Upper lobe of left lung (tissue), 6 donors: ENCODE results near the gene MVD. TPM values are rescaled to one million over a fixed set of nuclear protein-coding genes. Genes with fewer than 3 reads are reported as not detected.

Experiments used
- ATAC-seq, 2 donors: fragments of 200-7000 bp; cut with Tn5 transposase; one replicate each; pipeline ENCODE4 v1.9.1; 2022; ENCODE audit warnings: mild to moderate bottlenecking in 2 of 2, moderate library complexity in 2 of 2; ENCODE audit not compliant: low FRiP score in 2 of 2
- DNase-seq, 2 donors: peaks; one replicate each; pipeline ENCODE4 v3.0.0-alpha.2; 2019 to 2020
- H3K27ac ChIP-seq, 4 donors: fragments of 200-600 bp; sonication (generic); one replicate each; pipeline ENCODE4 v1.5.1; 2016 to 2019
- H3K27me3 ChIP-seq, 4 donors: fragments of 200-600 bp; sonication (generic); one replicate each; pipeline ENCODE4 v1.5.1; 2017 to 2019
- H3K36me3 ChIP-seq, 4 donors: fragments of 200-600 bp; sonication (generic); one replicate each; pipeline ENCODE4 v1.5.1; 2016 to 2019
- H3K4me1 ChIP-seq, 4 donors: fragments of 200-600 bp; sonication (generic); one replicate each; pipeline ENCODE4 v1.5.1; 2018 to 2019
- H3K4me3 ChIP-seq, 4 donors: fragments of 200-600 bp; sonication (generic); one replicate each; pipeline ENCODE4 v1.5.1; 2017 to 2019; ENCODE audit warnings: mild to moderate bottlenecking in 2 of 4, moderate library complexity in 1 of 4
- H3K9me3 ChIP-seq, 4 donors: fragments of 200-600 bp; sonication (generic); one replicate each; pipeline ENCODE4 v1.5.1; 2018 to 2019
- CTCF ChIP-seq, 6 experiments: fragments of 450-650 bp in 4 of 6; fragments of 200-600 bp in 2 of 6; sonication (generic) in 2 of 6; IDR thresholded peaks; one replicate each; pipeline ENCODE4 v1.5.1; 2016 to 2019; ENCODE audit warnings: antibody characterized with exemption in 6 of 6
- EP300 ChIP-seq, 4 donors: sonication (generic); formaldehyde crosslinking; IDR thresholded peaks; one replicate each; pipeline ENCODE4 v1.5.1; 2017; ENCODE audit warnings: antibody characterized with exemption in 4 of 4, control low read depth in 2 of 4
- POLR2A ChIP-seq, 4 donors: fragments of 450-650 bp; IDR thresholded peaks; one replicate each; pipeline ENCODE4 v1.5.1; 2016 to 2017; ENCODE audit warnings: antibody characterized with exemption in 4 of 4, mild to moderate bottlenecking in 2 of 4
- POLR2AphosphoS5 ChIP-seq, 2 donors: sonication (generic); formaldehyde crosslinking; IDR thresholded peaks; one replicate each; pipeline ENCODE4 v1.5.1; 2017; ENCODE audit warnings: antibody characterized with exemption in 2 of 2
- WGBS, 2 donors: methylation state at CpG; one replicate each; pipeline ENCODE4 v1.1.5; 2017 to 2018; 5-methylcytosine and 5-hydroxymethylcytosine counted together
- total RNA-seq, 6 donors: library from RNA; depleted of rRNA in 4 of 6; stranded (reverse); fragments of >200 nt in 4 of 6; gene quantifications; one replicate each; pipeline versions ENCODE4 v1.1.0 to v1.2.1, GENCODE V29; 2016 to 2021
- donor health status: DM: no; HTN: no; CAD: no; lungs with moderate emphysema.
- donor health status: DM: no; HTN: yes; CAD: no; lungs with severe emphysema.

MVD gene
- total RNA-seq, 6 donors from 2014 or later = 38.1 to 114 (median 90.5) TPM

DNA sequence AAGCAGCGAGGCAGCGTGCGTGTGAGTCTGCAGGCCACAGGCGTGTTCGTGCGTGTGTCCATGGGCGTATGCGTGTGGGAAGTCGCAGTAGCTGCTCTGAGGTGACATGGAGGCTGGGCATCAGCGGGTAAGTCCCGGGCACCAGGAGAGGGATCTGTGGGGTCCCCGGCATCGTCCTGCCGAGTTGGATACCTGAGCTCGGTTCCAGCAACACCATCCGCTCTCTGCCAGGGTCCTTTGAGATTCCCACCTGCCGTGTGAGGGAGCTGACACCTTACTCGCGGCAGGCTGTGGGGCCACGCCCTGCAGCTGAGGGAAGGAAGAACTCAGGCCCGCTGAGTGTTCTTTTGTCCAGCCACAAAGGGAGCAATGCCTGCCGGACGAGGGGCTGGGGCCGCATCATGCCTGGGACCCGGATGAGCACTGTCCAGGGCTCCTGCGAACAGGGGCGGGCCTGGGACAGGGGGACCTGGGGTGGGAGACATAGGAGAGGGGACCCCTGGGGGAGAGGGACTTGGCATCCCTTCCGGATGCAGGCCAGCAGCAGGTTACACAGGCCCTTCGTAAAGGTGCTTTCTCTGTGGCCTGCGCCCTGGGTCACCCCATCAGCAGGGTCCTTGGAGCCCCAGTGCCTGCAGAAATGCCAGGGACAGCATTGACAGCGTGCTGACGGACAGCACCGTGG is 28.4 kb upstream of the MVD start:
- peak in 1 of 2 donors; percentile 70 for DNase-seq
- H3K27me3 ChIP-seq = no peaks in the 10 kb centered on the region
- no peak for ATAC-seq
- TF ChIP-seq CTCF (IDR thresholded peaks at IDR 0.05) (no peak), POLR2A (IDR thresholded peaks at IDR 0.05) (no peak), POLR2AphosphoS5 (IDR thresholded peaks at IDR 0.05) (no peak), EP300 (IDR thresholded peaks at IDR 0.05) (no peak)
- H3K4me1 ChIP-seq = peaks cover 6 to 29% (median 9%) of the 10 kb centered on the region in 4 donors
- no peaks in the 10 kb centered on the region for H3K9me3 ChIP-seq
- peaks cover 0 to 5% (median 2%) of the 10 kb centered on the region in 4 donors for H3K36me3 ChIP-seq
- no peak overlapping the region for H3K4me3 ChIP-seq
- WGBS, 2 donors = 83 to 87% methylated on average over 16 to 33 of the region's 33 CpGs
- peak overlapping the region in 1 of 4 donors; percentile 22 for H3K27ac ChIP-seq

DNA sequence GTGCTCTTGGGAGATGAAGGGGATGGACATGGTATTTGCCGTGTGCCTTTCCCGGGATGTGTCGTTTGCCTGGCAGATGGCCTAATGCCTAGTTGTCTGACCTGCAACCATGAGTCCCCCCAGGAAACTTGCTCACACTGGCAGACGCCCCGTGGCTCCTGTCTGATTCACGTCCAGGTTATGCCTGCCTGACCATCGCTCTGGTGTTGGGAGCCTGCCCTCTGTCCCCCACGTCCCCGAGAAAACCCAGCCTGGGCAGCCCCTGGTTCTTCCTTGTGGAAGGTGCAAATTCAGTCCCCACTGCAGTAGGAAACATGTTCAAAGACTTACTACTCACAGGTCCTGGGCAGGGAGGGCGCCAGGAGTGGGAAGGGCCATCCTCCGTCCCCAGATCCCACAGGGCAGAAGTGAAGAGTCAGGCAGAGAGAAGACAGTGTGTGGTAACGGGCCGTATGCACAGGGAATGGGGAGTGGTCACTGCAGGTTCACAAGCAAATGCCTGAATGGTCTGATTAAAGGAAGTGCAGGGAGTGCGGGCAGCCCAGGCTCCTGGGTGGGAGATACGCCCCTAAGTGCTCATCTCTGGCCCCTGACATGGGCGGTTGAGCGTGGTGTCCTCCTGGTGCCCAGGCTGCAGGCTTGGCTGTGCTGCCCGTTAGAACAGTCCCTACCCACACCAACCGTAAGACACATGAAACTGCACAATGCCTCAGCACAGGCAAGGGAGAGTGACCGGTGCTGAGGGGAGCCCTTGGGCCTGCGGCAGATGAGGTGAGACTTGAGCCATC is 27.6 kb upstream of the MVD start:
- peaks cover 0 to 3% (median 0%) of the 10 kb centered on the region in 4 donors for H3K27me3 ChIP-seq
- H3K4me1 ChIP-seq = peaks cover 13 to 37% (median 17%) of the 10 kb centered on the region in 4 donors
- DNase-seq (no peak), ATAC-seq (no peak)
- 81 to 84% methylated on average over 12 to 20 of the region's 21 CpGs for WGBS, 2 donors
- H3K9me3 ChIP-seq = no peaks in the 10 kb centered on the region
- H3K27ac ChIP-seq = no peak overlapping the region
- no peak overlapping the region for H3K4me3 ChIP-seq
- no peak for TF ChIP-seq CTCF (IDR thresholded peaks at IDR 0.05)
- TF ChIP-seq POLR2A (IDR thresholded peaks at IDR 0.05) = no peak
- TF ChIP-seq POLR2AphosphoS5 (IDR thresholded peaks at IDR 0.05) = no peak
- TF ChIP-seq EP300 (IDR thresholded peaks at IDR 0.05) = no peak
- H3K36me3 ChIP-seq = no peaks in the 10 kb centered on the region

- ATAC-seq (no peak), DNase-seq (peak in 1 of 2 donors; percentile 73)
- Histone ChIP-seq H3K9me3 (no peaks in the 10 kb centered on the region), H3K27me3 (peaks cover 0 to 5% (median 0%) of the 10 kb centered on the region in 4 donors), H3K27ac (no peak overlapping the region), H3K4me3 (no peak overlapping the region), H3K4me1 (peaks cover 21 to 51% (median 24%) of the 10 kb centered on the region in 4 donors), H3K36me3 (no peaks in the 10 kb centered on the region)
- TF ChIP-seq CTCF (IDR thresholded peaks at IDR 0.05) (no peak), EP300 (IDR thresholded peaks at IDR 0.05) (no peak), POLR2AphosphoS5 (IDR thresholded peaks at IDR 0.05) (no peak)
- WGBS, 2 donors = 43 to 45% methylated on average over 15 to 28 of the region's 28 CpGs
Observed at GRCh38 chr16:88688013-88688778, 25.3 kb upstream of the MVD start.

GRCh38 chr16:88687676-88688012 is 24.8 kb upstream of the MVD start:
- Histone ChIP-seq H3K9me3 (no peaks in the 10 kb centered on the region), H3K4me1 (peaks cover 21 to 49% (median 24%) of the 10 kb centered on the region in 4 donors), H3K36me3 (no peaks in the 10 kb centered on the region), H3K27ac (no peak overlapping the region), H3K27me3 (peaks cover 0 to 5% (median 0%) of the 10 kb centered on the region in 4 donors), H3K4me3 (no peak overlapping the region)
- TF ChIP-seq POLR2A (IDR thresholded peaks at IDR 0.05) = no peak
- WGBS, 2 donors = 67 to 73% methylated on average over 3 of the region's 3 CpGs
- ATAC-seq (no peak), DNase-seq (no peak)

- Histone ChIP-seq H3K4me1 (peaks cover 21 to 47% (median 26%) of the 10 kb centered on the region in 4 donors), H3K27ac (no peak overlapping the region), H3K4me3 (no peak overlapping the region), H3K9me3 (no peaks in the 10 kb centered on the region), H3K27me3 (peaks cover 0 to 5% (median 0%) of the 10 kb centered on the region in 4 donors), H3K36me3 (no peaks in the 10 kb centered on the region)
- TF ChIP-seq EP300 (IDR thresholded peaks at IDR 0.05) (no peak), POLR2A (IDR thresholded peaks at IDR 0.05) (no peak), CTCF (IDR thresholded peaks at IDR 0.05) (no peak), POLR2AphosphoS5 (IDR thresholded peaks at IDR 0.05) (no peak)
- 52 to 66% methylated on average over 5 to 9 of the region's 10 CpGs for WGBS, 2 donors
- no peak for ATAC-seq
- no peak for DNase-seq
Observed at GRCh38 chr16:88687254-88687576, 24.3 kb upstream of the MVD start.
